ENCODE data around the gene PRKAB2. TPM values are rescaled to one million over a fixed set of nuclear protein-coding genes. Genes with fewer than 3 reads are reported as not detected.
A peak's percentile ranks its signal among the peaks of the same experiment; 100 is the strongest.

PRKAB2 gene
- total and polyA plus RNA-seq, 2 of the 4 experiments (the other 2 are of a cell fraction) = 8.4 to 11.0 TPM

GRCh38 chr1:147169171-147169570 lies 3.1 kb downstream of the PRKAB2 start:
- Histone ChIP-seq H4K5ac (ENCODE audit: low read depth, low read length) (no peak overlapping the region), H3K9me3 (ENCODE audit: control insufficient read depth, insufficient read depth, low read length) (no peaks in the 10 kb centered on the region), H3K27me3 (ENCODE audit: control insufficient read depth, insufficient read depth, low read length) (no peaks in the 10 kb centered on the region), H2BK5ac (ENCODE audit: low read depth, low read length, poor library complexity, severe bottlenecking) (peak overlapping the region; percentile 79), H2AK9ac (replicated peaks; ENCODE audit: low read depth, low read length, poor library complexity) (no peak overlapping the region), H4K8ac (ENCODE audit: low read depth in 2 of 2, low read length in 2 of 2) (no peak overlapping the region), H3K36me3 (ENCODE audit: control insufficient read depth, insufficient read depth, low read length) (peaks cover 8% of the 10 kb centered on the region), H3K9ac (ENCODE audit: low read depth, low read length) (no peak overlapping the region), H3K79me1 (ENCODE audit: low read depth in 1 of 2, low read length in 2 of 2) (peaks cover 27 to 40% of the 10 kb centered on the region in 2 experiments), H4K20me1 (ENCODE audit: insufficient read depth, low read length) (peaks cover 4% of the 10 kb centered on the region), H3K9me1 (ENCODE audit: insufficient read depth, low read length) (peaks cover 8% of the 10 kb centered on the region), H3K23ac (ENCODE audit: low read depth, low read length) (no peak overlapping the region; the same call in 1 of the 2 replicates), H3K4ac (ENCODE audit: low read depth, low read length) (no peak overlapping the region), H3K56ac (ENCODE audit: extremely low read depth, insufficient read depth, low read length) (no peak overlapping the region), H2BK20ac (ENCODE audit: low read depth, low read length) (no peak overlapping the region), H2BK120ac (ENCODE audit: low read depth, low read length) (no peak overlapping the region), H3K18ac (ENCODE audit: low read depth, low read length) (no peak overlapping the region), H2BK15ac (ENCODE audit: low read depth, low read length) (no peak overlapping the region), H3K4me2 (ENCODE audit: low read depth, low read length) (peak overlapping the region; percentile 80), H3K14ac (replicated peaks; ENCODE audit: low read depth, low read length) (no peak overlapping the region), H3K4me3 (ENCODE audit: insufficient read depth, low read depth, low read length) (no peak overlapping the region), H2AFZ (replicated peaks; ENCODE audit: low read length, poor library complexity) (no peak overlapping the region), H3K27ac (ENCODE audit: insufficient read depth, low read length) (no peak overlapping the region), H2AK5ac (ENCODE audit: low read depth, low read length) (no peak overlapping the region), H3K4me1 (ENCODE audit: control insufficient read depth, insufficient read depth, low read length) (peaks cover 10% of the 10 kb centered on the region), H4K91ac (ENCODE audit: insufficient read depth, low read depth, low read length) (no peak overlapping the region)
- DNase-seq = no peak
- no TSS peak for BruUV-seq (replicated peaks)
- CTCF ChIA-PET = interaction anchor here (1.1 to 1.4 kb wide), 2 partner anchors 73 to 74 kb away, joined by 3 read pairs; partner anchors contain the start of gene CHD1L
- intact Hi-C loops (cut with micrococcal nuclease) (no loop called here), in situ Hi-C loops (cut with MboI; ENCODE audit: low sequenced_read_pairs) (no loop called here), dilution Hi-C loops (cut with HindIII; ENCODE audit: low sequenced_read_pairs, unreplicated experiment) (no loop called here)
- WGBS, 2 experiments (ENCODE audit: extremely low coverage in 2 of 2, insufficient read length in 1 of 2) = no CpG with 5 or more reads among the region's 3 CpGs
- TF ChIP-seq RAD21 (IDR thresholded peaks at IDR 0.05; ENCODE audit: low read length) (no peak), MAZ (IDR thresholded peaks at IDR 0.05; ENCODE audit: borderline replicate concordance, low read depth, low read length) (no peak), SMC3 (IDR thresholded peaks at IDR 0.05; ENCODE audit: low read depth, low read length) (no peak), CHD1 (IDR thresholded peaks at IDR 0.05; ENCODE audit: low read depth, low read length) (no peak), RFX5 (IDR thresholded peaks at IDR 0.05; ENCODE audit: low read depth, low read length) (no peak), POLR2A (IDR thresholded peaks at IDR 0.05; ENCODE audit: low read depth, low read length) (no peak), CEBPB (IDR thresholded peaks at IDR 0.05; ENCODE audit: low read depth, low read length) (no peak), MAFK (IDR thresholded peaks at IDR 0.05; ENCODE audit: low read depth, low read length) (no peak), NFE2L2 (IDR thresholded peaks at IDR 0.05; ENCODE audit: low read depth, low read length) (no peak), USF2 (IDR thresholded peaks at IDR 0.05; ENCODE audit: low read depth, low read length) (no peak), FOS (IDR thresholded peaks at IDR 0.05; ENCODE audit: low read depth, low read length) (no peak), RCOR1 (IDR thresholded peaks at IDR 0.05; ENCODE audit: insufficient replicate concordance, low read length) (no peak), ELK1 (IDR thresholded peaks at IDR 0.05; ENCODE audit: borderline replicate concordance, low read depth, low read length) (no peak), MXI1 (IDR thresholded peaks at IDR 0.05; ENCODE audit: borderline replicate concordance, low read depth, low read length) (no peak), BHLHE40 (IDR thresholded peaks at IDR 0.05; ENCODE audit: low read depth, low read length) (no peak)
- TF ChIP-seq, protein P1, sequence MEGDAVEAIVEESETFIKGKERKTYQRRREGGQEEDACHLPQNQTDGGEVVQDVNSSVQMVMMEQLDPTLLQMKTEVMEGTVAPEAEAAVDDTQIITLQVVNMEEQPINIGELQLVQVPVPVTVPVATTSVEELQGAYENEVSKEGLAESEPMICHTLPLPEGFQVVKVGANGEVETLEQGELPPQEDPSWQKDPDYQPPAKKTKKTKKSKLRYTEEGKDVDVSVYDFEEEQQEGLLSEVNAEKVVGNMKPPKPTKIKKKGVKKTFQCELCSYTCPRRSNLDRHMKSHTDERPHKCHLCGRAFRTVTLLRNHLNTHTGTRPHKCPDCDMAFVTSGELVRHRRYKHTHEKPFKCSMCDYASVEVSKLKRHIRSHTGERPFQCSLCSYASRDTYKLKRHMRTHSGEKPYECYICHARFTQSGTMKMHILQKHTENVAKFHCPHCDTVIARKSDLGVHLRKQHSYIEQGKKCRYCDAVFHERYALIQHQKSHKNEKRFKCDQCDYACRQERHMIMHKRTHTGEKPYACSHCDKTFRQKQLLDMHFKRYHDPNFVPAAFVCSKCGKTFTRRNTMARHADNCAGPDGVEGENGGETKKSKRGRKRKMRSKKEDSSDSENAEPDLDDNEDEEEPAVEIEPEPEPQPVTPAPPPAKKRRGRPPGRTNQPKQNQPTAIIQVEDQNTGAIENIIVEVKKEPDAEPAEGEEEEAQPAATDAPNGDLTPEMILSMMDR (conservative IDR thresholded peaks at IDR 0.05; ENCODE audit: low read depth, low read length) = no peak
- no peak for ATAC-seq (ENCODE audit: low read depth)
- POLR2A ChIA-PET (ENCODE audit: unreplicated experiment) = no interaction called here

Measured in IMR-90 (cell line).